ENCODE data around the gene IL32. TPM values are rescaled to one million over a fixed set of nuclear protein-coding genes. Genes with fewer than 3 reads are reported as not detected.
"Not testable (repeated sequence)": the region's sequence is repeated elsewhere in the genome, so short reads cannot be mapped to it uniquely, and the experiment has no call there.

The IL32 gene
- polyA plus RNA-seq, 3 donors, result 0.53 to 8.0 (median 5.6) TPM

- H3K79me2 ChIP-seq (ENCODE audit: insufficient read depth, low read length), result no peaks in the 10 kb centered on the region
- no peaks in the 10 kb centered on the region for H3K36me3 ChIP-seq (replicated peaks in 1 of 2; ENCODE audit: control insufficient read depth in 1 of 2, insufficient read depth in 2 of 2, low read length in 2 of 2)
- peaks cover 0 to 1% (median 0%) of the 10 kb centered on the region in 7 donors for H3K9me3 Mint-ChIP-seq
- peaks cover 72% of the 10 kb centered on the region for H3K4me1 Mint-ChIP-seq
- intact Hi-C loops (cut with micrococcal nuclease), result loop anchor here in 1 of 2 donors (5.0 kb wide), 1 partner anchor 72 kb away; no protein-coding TSS in a partner anchor
- H4K20me1 ChIP-seq (ENCODE audit: insufficient read depth, low read length), result no peaks in the 10 kb centered on the region
- peak overlapping the region; percentile 54 to 78 for H3K27ac ChIP-seq (ENCODE audit: low read depth in 1 of 2, low read length in 2 of 2)
- 51% methylated on average over 12 of the region's 17 CpGs for WGBS (ENCODE audit: insufficient coverage)
- H3K4me2 ChIP-seq (replicated peaks; ENCODE audit: extremely low read depth, low read length, poor library complexity, severe bottlenecking), result peak overlapping the region; percentile 64
- H2AFZ ChIP-seq (ENCODE audit: insufficient read depth, low read depth, low read length, poor library complexity, severe bottlenecking), result peak overlapping the region; percentile 59
- no peaks in the 10 kb centered on the region for H3K9me3 ChIP-seq (replicated peaks in 1 of 2; ENCODE audit: control insufficient read depth in 1 of 2, insufficient read depth in 1 of 2, low read length in 2 of 2)
- peak overlapping the region; percentile 70 to 74 for H3K4me3 Mint-ChIP-seq
- H3K4me1 ChIP-seq (ENCODE audit: control insufficient read depth in 1 of 2, insufficient read depth in 2 of 2, low read length in 2 of 2), result peaks cover 84 to 98% of the 10 kb centered on the region in 2 donors
- H3K27ac Mint-ChIP-seq, result peak overlapping the region; percentile 85 to 93 (median 89)
- peak; percentile 60 to 76 (median 65) for DNase-seq
- H3K9ac ChIP-seq (ENCODE audit: insufficient read depth, low read length, poor library complexity, severe bottlenecking), result peak overlapping the region; percentile 24
- H3K27me3 ChIP-seq (ENCODE audit: control insufficient read depth in 2 of 2, insufficient read depth in 2 of 2, low read length in 2 of 2), result no peaks in the 10 kb centered on the region
- peaks cover 3 to 8% (median 8%) of the 10 kb centered on the region in 3 donors for H3K27me3 Mint-ChIP-seq (ENCODE audit: low read depth in 3 of 3)
- H3K36me3 Mint-ChIP-seq, result peaks cover 22 to 39% of the 10 kb centered on the region in 2 donors
- peak overlapping the region in 1 of 3 experiments; percentile 58 for H3K4me3 ChIP-seq (replicated peaks in 1 of 3; ENCODE audit: low read depth in 2 of 3, low read length in 3 of 3)
- TF ChIP-seq, protein P1, sequence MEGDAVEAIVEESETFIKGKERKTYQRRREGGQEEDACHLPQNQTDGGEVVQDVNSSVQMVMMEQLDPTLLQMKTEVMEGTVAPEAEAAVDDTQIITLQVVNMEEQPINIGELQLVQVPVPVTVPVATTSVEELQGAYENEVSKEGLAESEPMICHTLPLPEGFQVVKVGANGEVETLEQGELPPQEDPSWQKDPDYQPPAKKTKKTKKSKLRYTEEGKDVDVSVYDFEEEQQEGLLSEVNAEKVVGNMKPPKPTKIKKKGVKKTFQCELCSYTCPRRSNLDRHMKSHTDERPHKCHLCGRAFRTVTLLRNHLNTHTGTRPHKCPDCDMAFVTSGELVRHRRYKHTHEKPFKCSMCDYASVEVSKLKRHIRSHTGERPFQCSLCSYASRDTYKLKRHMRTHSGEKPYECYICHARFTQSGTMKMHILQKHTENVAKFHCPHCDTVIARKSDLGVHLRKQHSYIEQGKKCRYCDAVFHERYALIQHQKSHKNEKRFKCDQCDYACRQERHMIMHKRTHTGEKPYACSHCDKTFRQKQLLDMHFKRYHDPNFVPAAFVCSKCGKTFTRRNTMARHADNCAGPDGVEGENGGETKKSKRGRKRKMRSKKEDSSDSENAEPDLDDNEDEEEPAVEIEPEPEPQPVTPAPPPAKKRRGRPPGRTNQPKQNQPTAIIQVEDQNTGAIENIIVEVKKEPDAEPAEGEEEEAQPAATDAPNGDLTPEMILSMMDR (IDR thresholded peaks at IDR 0.05), result no peak
Observed at GRCh38 chr16:3054965-3055733, 10.3 kb upstream of the IL32 start.

DNA sequence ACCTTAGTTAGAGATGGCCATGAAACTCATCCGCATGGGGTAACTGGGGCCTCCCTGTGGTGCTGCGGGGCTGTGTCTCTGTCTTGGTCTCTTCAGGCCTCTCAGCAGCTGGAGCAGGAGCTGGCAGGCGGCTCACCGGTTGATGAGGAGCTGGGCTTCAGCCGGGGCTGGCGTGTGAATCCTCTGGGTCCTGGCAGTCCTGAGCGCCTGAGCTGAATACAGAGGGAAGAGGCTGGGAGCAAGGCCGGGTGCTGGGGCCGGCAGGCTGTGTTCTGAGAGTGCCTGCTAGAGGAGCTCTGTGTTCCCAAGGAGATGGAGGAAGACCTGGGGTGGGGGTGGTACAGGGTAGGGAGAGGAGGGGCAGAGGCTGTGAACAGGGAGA is 9.7 kb upstream of the IL32 start:
- H3K9ac ChIP-seq (ENCODE audit: insufficient read depth, low read length, poor library complexity, severe bottlenecking); H3K9me3 ChIP-seq (replicated peaks in 1 of 2; ENCODE audit: control insufficient read depth in 1 of 2, insufficient read depth in 1 of 2, low read length in 2 of 2); H2AFZ ChIP-seq (ENCODE audit: insufficient read depth, low read depth, low read length, poor library complexity, severe bottlenecking); H3K79me2 ChIP-seq (ENCODE audit: insufficient read depth, low read length); H3K9me3 Mint-ChIP-seq; DNase-seq; H3K27me3 ChIP-seq (ENCODE audit: control insufficient read depth in 2 of 2, insufficient read depth in 2 of 2, low read length in 2 of 2); H4K20me1 ChIP-seq (ENCODE audit: insufficient read depth, low read length); H3K36me3 ChIP-seq (replicated peaks in 1 of 2; ENCODE audit: control insufficient read depth in 1 of 2, insufficient read depth in 2 of 2, low read length in 2 of 2): not testable (repeated sequence)
- peaks cover 3 to 10% (median 4%) of the 10 kb centered on the region in 3 donors for H3K27me3 Mint-ChIP-seq (ENCODE audit: low read depth in 3 of 3)
- H3K27ac Mint-ChIP-seq, result peak overlapping the region; percentile 85 to 93 (median 89)
- H3K4me3 Mint-ChIP-seq, result peak overlapping the region in 1 of 2 donors; percentile 74
- H3K4me1 Mint-ChIP-seq, result peaks cover 66% of the 10 kb centered on the region
- 86% methylated on average over 9 of the region's 9 CpGs for WGBS (ENCODE audit: insufficient coverage)
- peaks cover 19 to 33% of the 10 kb centered on the region in 2 donors for H3K36me3 Mint-ChIP-seq
- Histone ChIP-seq H3K27ac (ENCODE audit: low read depth in 1 of 2, low read length in 2 of 2) (peak overlapping the region; percentile 54 to 78), H3K4me1 (ENCODE audit: control insufficient read depth in 1 of 2, insufficient read depth in 2 of 2, low read length in 2 of 2) (peaks cover 79 to 93% of the 10 kb centered on the region in 2 donors), H3K4me3 (replicated peaks in 1 of 3; ENCODE audit: low read depth in 2 of 3, low read length in 3 of 3) (peak overlapping the region in 1 of 3 experiments; percentile 58), H3K4me2 (replicated peaks; ENCODE audit: extremely low read depth, low read length, poor library complexity, severe bottlenecking) (peak overlapping the region; percentile 64)
- intact Hi-C loops (cut with micrococcal nuclease), result loop anchor here in 1 of 2 donors (5.0 kb wide), 1 partner anchor 72 kb away; no protein-coding TSS in a partner anchor
